ENCODE results near the gene HCFC1R1. TPM values are rescaled to one million over a fixed set of nuclear protein-coding genes. Genes with fewer than 3 reads are reported as not detected.
A peak's percentile ranks its signal among the peaks of the same experiment; 100 is the strongest.

Gene HCFC1R1
- total RNA-seq, 2 experiments from 2014 or later: 24.2 to 24.8 TPM

GRCh38 chr16:2983706-2984136 lies 40.0 kb downstream of the HCFC1R1 start:
- Mint-ChIP-seq H3K4me3 (peak overlapping the region; percentile 27), H3K36me3 (ENCODE audit: low read depth) (peaks cover 4% of the 10 kb centered on the region), H3K4me1 (ENCODE audit: low read depth) (peaks cover 9% of the 10 kb centered on the region), H3K27me3 (no peaks in the 10 kb centered on the region), H3K9me3 (no peaks in the 10 kb centered on the region), H3K27ac (no peak overlapping the region)
- CTCF ChIA-PET: interaction anchor here (1.0 to 2.6 kb wide), 9 partner anchors 14 to 58 kb away, joined by 3 to 14 read pairs (median 7); partner anchors contain the start of genes KREMEN2 and PAQR4
- TF ChIP-seq CTCF (IDR thresholded peaks at IDR 0.05): peak; percentile 97
- peak; percentile 82 for DNase-seq
- ATAC-seq: peak; percentile 62
- intact Hi-C loops (cut with micrococcal nuclease): no loop called here
- POLR2A ChIA-PET: no interaction called here

GRCh38 chr16:2982402-2982801 lies 41.3 kb downstream of the HCFC1R1 start:
- no peaks in the 10 kb centered on the region for H3K9me3 Mint-ChIP-seq
- ATAC-seq (no peak), DNase-seq (no peak)
- no peaks in the 10 kb centered on the region for H3K27me3 Mint-ChIP-seq
- CTCF ChIA-PET: interaction anchor here (1.0 to 2.5 kb wide), 6 partner anchors 13 to 49 kb away, joined by 3 to 14 read pairs (median 8); partner anchors contain the start of genes KREMEN2 and PAQR4
- H3K4me3 Mint-ChIP-seq: no peak overlapping the region
- H3K36me3 Mint-ChIP-seq (ENCODE audit: low read depth): peaks cover 14% of the 10 kb centered on the region
- POLR2A ChIA-PET: no interaction called here
- H3K4me1 Mint-ChIP-seq (ENCODE audit: low read depth): peaks cover 13% of the 10 kb centered on the region
- intact Hi-C loops (cut with micrococcal nuclease): no loop called here
- no peak overlapping the region for H3K27ac Mint-ChIP-seq
- no peak for TF ChIP-seq CTCF (IDR thresholded peaks at IDR 0.05)

- ATAC-seq (no peak), DNase-seq (no peak)
- Mint-ChIP-seq H3K9me3 (no peaks in the 10 kb centered on the region), H3K27me3 (no peaks in the 10 kb centered on the region), H3K27ac (no peak overlapping the region), H3K36me3 (ENCODE audit: low read depth) (peaks cover 19% of the 10 kb centered on the region), H3K4me3 (peak overlapping the region; percentile 87), H3K4me1 (ENCODE audit: low read depth) (peaks cover 13% of the 10 kb centered on the region)
- TF ChIP-seq CTCF (IDR thresholded peaks at IDR 0.05): no peak
- POLR2A ChIA-PET: interaction anchor here (0.7 to 2.9 kb wide), 3 partner anchors 10 to 14 kb away, joined by 4 to 16 read pairs (median 6); partner anchors contain the start of gene PAQR4
- intact Hi-C loops (cut with micrococcal nuclease): no loop called here
- CTCF ChIA-PET: interaction anchor here (0.7 to 2.5 kb wide), 6 partner anchors 10 to 50 kb away, joined by 3 to 14 read pairs (median 6); partner anchors contain the start of genes KREMEN2 and PAQR4
Measured at GRCh38 chr16:2981899-2982250, 41.9 kb downstream of the HCFC1R1 start.

GRCh38 chr16:2981177-2981898 lies 42.4 kb downstream of the HCFC1R1 start:
- H3K4me1 Mint-ChIP-seq (ENCODE audit: low read depth): peaks cover 13% of the 10 kb centered on the region
- ATAC-seq (no peak), DNase-seq (no peak)
- peak overlapping the region; percentile 86 for H3K27ac Mint-ChIP-seq
- ChIA-PET CTCF (interaction anchor here (0.7 to 2.6 kb wide), 9 partner anchors 9 to 101 kb away, joined by 3 to 10 read pairs (median 4); no protein-coding TSS in a partner anchor), POLR2A (interaction anchor here (0.6 to 3.6 kb wide), 7 partner anchors 10 to 449 kb away, joined by 4 to 20 read pairs (median 4); partner anchors contain the start of gene PAQR4)
- no peaks in the 10 kb centered on the region for H3K27me3 Mint-ChIP-seq
- H3K4me3 Mint-ChIP-seq: peak overlapping the region; percentile 87
- H3K36me3 Mint-ChIP-seq (ENCODE audit: low read depth): peaks cover 23% of the 10 kb centered on the region
- TF ChIP-seq CTCF (IDR thresholded peaks at IDR 0.05): no peak
- intact Hi-C loops (cut with micrococcal nuclease): no loop called here
- H3K9me3 Mint-ChIP-seq: no peaks in the 10 kb centered on the region
